Loucy (cell line): Measurements from ENCODE around the gene ZNF619.

ENCODE experiments used
- CTCF ChIP-seq: fragments of 200-600 bp; sonication (generic); conservative IDR thresholded peaks from 2 replicates; pipeline ENCODE4 v1.5.1; 2014; ENCODE audit warnings: mild to moderate bottlenecking, antibody characterized with exemption, low read length
- EZH2phosphoT487 ChIP-seq: fragments of 200-600 bp; IDR thresholded peaks from 2 replicates; pipeline ENCODE4 v1.6.1; 2018; ENCODE audit warnings: antibody characterized with exemption, mild to moderate bottlenecking, moderate library complexity, borderline replicate concordance

GRCh38 chr3:40465111-40465407 lies 11.9 kb upstream of the ZNF619 start:
- no peak for TF ChIP-seq CTCF
- TF ChIP-seq EZH2phosphoT487, result no peak
